ENCODE measurements around the gene OBP2A. TPM values are rescaled to one million over a fixed set of nuclear protein-coding genes. Genes with fewer than 3 reads are reported as not detected.

The OBP2A gene
- total RNA-seq, 1 experiment from 2014 or later: not detected

GRCh38 chr9:135517407-135517822, 28.5 kb upstream of the OBP2A start:
- no peak overlapping the region for H3T11ph ChIP-seq (ENCODE audit: low read length)
- no peak overlapping the region for H3K23ac ChIP-seq (ENCODE audit: insufficient read length, low read depth, low read length)
- TF ChIP-seq, protein P1, sequence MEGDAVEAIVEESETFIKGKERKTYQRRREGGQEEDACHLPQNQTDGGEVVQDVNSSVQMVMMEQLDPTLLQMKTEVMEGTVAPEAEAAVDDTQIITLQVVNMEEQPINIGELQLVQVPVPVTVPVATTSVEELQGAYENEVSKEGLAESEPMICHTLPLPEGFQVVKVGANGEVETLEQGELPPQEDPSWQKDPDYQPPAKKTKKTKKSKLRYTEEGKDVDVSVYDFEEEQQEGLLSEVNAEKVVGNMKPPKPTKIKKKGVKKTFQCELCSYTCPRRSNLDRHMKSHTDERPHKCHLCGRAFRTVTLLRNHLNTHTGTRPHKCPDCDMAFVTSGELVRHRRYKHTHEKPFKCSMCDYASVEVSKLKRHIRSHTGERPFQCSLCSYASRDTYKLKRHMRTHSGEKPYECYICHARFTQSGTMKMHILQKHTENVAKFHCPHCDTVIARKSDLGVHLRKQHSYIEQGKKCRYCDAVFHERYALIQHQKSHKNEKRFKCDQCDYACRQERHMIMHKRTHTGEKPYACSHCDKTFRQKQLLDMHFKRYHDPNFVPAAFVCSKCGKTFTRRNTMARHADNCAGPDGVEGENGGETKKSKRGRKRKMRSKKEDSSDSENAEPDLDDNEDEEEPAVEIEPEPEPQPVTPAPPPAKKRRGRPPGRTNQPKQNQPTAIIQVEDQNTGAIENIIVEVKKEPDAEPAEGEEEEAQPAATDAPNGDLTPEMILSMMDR (conservative IDR thresholded peaks at IDR 0.05): no peak
- DNase-seq: peak; percentile 20
- H3K9me3 Mint-ChIP-seq: peaks cover 0 to 5% of the 10 kb centered on the region in 2 experiments; a peak in 2 of 5 replicates
- no CpG with 5 or more reads among the region's 24 CpGs for WGBS (ENCODE audit: extremely low coverage, insufficient read length, low lambda C conversion rate)
- H3K18ac ChIP-seq (ENCODE audit: insufficient read length, low read depth, low read length): no peak overlapping the region
- peaks cover 3 to 5% of the 10 kb centered on the region in 2 experiments; a peak in 2 of 4 replicates for H3K4me1 Mint-ChIP-seq
- H3K27ac ChIP-seq (ENCODE audit: insufficient read length, low read depth, low read length): no peak overlapping the region
- no peak overlapping the region for H2BK12ac ChIP-seq (ENCODE audit: insufficient read length, low read depth, low read length)
- no peaks in the 10 kb centered on the region for H3K27me3 ChIP-seq (ENCODE audit: insufficient read depth, low read length)
- H3K9ac ChIP-seq (ENCODE audit: extremely low read depth, insufficient read length, low read length): no peak overlapping the region
- no peak overlapping the region for H4K5ac ChIP-seq (ENCODE audit: insufficient read length, low read depth, low read length)
- H3K4ac ChIP-seq (ENCODE audit: low read depth, low read length): no peak overlapping the region
- peaks cover 2% of the 10 kb centered on the region; the same call in 1 of the 2 replicates for H3K27me3 Mint-ChIP-seq (ENCODE audit: low read depth)
- no peak overlapping the region for H3K56ac ChIP-seq (ENCODE audit: insufficient read length, low read depth, low read length)
- H3K9me3 ChIP-seq (ENCODE audit: control insufficient read depth, low read depth, low read length): no peaks in the 10 kb centered on the region
- H3K4me3 Mint-ChIP-seq: no peak overlapping the region
- H3K36me3 Mint-ChIP-seq (ENCODE audit: insufficient read depth in 1 of 3, low read depth in 3 of 3): no peaks in the 10 kb centered on the region
- H3K23me2 ChIP-seq (ENCODE audit: insufficient read length, low read depth, low read length, poor library complexity, severe bottlenecking): no peaks in the 10 kb centered on the region
- no peaks in the 10 kb centered on the region for H4K20me1 ChIP-seq (ENCODE audit: control insufficient read depth, insufficient read depth, insufficient read length)
- no peak overlapping the region for H3K4me2 ChIP-seq (ENCODE audit: insufficient read depth, insufficient read length, low read length)
- no peak overlapping the region for H4K8ac ChIP-seq (replicated peaks; ENCODE audit: insufficient read length, low read depth, low read length)
- no peak overlapping the region for H2AFZ ChIP-seq (ENCODE audit: low read length)
- no peaks in the 10 kb centered on the region for H3K4me1 ChIP-seq (ENCODE audit: insufficient read depth, low read length)
- H2BK20ac ChIP-seq (ENCODE audit: low read depth, low read length, poor library complexity, severe bottlenecking): no peak overlapping the region
- no peaks in the 10 kb centered on the region for H3K79me1 ChIP-seq (ENCODE audit: insufficient read depth, low read depth, low read length, poor library complexity, severe bottlenecking)
- H3K79me2 ChIP-seq (ENCODE audit: insufficient read depth, low read length): no peaks in the 10 kb centered on the region
- no peak overlapping the region for H2BK120ac ChIP-seq (ENCODE audit: low read depth, low read length, poor library complexity, severe bottlenecking)
- H2AK5ac ChIP-seq (ENCODE audit: insufficient read length, low read length): no peak overlapping the region
- no peak overlapping the region for H3K27ac Mint-ChIP-seq
- H3K14ac ChIP-seq (ENCODE audit: insufficient read depth, low read length): no peak overlapping the region
- no peak overlapping the region for H2BK15ac ChIP-seq (ENCODE audit: low read depth, low read length)
- H4K91ac ChIP-seq (ENCODE audit: insufficient read length, low read depth, low read length): no peak overlapping the region
- no peak overlapping the region for H2BK5ac ChIP-seq (ENCODE audit: insufficient read length, low read length)
